GM21737 (cell line): ENCODE measurements around the gene IFRD2.
"Not testable (repeated sequence)": the region's sequence is repeated elsewhere in the genome, so short reads cannot be mapped to it uniquely, and the experiment has no call there.

Experiments
- ATAC-seq: cut with Tn5 transposase; IDR thresholded peaks from one replicate; pipeline ENCODE4 v1.9.1; 2021; ENCODE audit warnings: mild to moderate bottlenecking, moderate library complexity; ENCODE audit not compliant: unreplicated experiment

IFRD2 gene

DNA sequence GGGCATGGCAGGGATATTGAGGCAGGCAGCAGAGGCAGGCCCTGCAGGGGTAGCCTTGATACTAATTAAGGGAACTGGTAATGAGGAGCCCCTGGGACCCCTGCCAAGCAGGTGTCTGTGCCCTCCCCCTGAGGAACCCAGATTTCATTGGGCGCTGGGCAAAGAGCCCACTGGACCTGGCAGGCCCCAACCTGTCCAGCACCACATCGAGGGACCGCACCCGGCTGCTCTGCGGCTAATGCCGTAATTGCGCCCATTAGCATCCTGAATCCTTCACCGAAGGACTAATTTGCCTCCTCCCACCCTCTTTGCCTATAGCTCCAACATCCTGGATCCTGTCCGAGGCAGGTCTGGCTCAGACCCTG is 37.0 kb downstream of the IFRD2 start:
- ATAC-seq, result no peak

DNA sequence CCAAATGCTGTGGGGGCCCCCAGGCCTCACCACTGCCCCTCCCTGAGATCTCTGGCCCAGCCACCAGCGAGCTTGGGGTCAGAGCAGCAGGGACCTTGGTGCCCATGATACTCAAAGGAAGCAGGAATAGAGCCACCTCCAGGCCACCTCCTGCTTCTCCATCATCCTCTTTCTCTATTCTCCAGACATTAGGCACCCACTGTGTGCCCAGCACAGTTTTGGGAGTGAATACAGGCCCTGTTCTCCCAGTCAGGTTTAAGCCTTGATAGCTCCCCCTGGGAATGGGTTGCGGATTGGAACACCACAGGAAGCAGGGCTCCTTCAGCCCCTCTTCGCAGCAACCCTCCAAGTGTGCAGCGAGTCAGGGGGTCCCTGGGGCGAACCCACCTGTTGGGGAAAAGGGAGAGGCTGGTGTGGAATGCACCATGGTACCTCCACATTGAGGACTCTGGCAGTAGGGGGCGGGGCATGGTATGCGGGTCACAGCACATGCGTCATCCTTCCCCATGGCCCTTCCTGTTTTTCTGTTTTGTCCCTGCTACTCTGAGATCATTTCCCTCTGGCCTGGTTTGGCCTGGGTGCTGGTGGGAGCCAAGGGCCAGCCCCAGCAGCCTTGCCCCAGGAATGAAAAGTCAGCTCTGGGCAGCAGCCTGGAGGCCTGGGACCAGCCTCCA is 37.5 kb downstream of the IFRD2 start:
- ATAC-seq, result no peak

GRCh38 chr3:50251220-50251619 is 41.0 kb downstream of the IFRD2 start:
- ATAC-seq, result no peak

GRCh38 chr3:50250514-50250913 is 41.7 kb downstream of the IFRD2 start:
- no peak for ATAC-seq

GRCh38 chr3:50249457-50249856 is 42.8 kb downstream of the IFRD2 start:
- no peak for ATAC-seq

DNA sequence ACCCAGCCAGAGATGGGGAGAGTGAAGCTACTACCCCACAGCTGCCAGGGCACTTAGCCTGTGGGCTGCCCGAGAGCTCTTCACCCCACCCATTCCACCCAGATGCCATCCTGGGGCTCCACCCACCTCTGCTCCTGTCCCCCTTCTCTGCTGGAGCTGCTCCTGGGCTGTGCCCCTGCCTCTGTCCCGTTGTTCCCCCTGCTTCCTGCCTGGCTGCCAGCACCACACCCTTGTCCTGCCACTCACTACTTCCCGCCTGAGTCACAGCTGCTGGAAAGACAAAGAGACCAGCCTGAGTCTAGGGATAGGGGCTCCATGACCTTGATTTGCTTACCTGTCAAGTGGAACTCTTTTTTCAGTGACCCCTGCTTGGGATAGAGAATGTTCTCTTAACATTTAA is 43.8 kb downstream of the IFRD2 start:
- no peak for ATAC-seq

GRCh38 chr3:50246517-50246954 is 45.7 kb downstream of the IFRD2 start:
- ATAC-seq, result no peak

GRCh38 chr3:50245831-50246516 is 46.3 kb downstream of the IFRD2 start:
- no peak for ATAC-seq

- ATAC-seq, result no peak
These were observed 46.9 kb downstream of the IFRD2 start for GRCh38 chr3:50245251-50245745.

GRCh38 chr3:50244813-50245212 is 47.4 kb downstream of the IFRD2 start:
- not testable (repeated sequence) for ATAC-seq

DNA sequence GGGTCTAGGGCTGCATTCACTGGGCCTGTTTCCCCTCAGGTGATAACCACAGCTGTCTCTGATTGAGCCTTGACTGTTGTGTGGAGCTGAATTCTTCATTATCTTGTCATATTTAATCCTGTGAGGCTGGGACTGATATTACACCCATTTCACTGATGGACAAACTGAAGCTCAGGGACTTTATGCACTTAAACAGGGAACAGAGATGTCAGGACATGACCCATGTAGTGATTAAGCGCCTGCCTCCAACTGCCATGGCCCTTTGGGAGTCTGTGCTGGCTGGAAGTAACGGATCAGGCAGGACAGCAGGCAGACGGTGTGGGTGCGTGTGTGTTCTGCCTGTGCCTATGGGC is 48.7 kb downstream of the IFRD2 start:
- ATAC-seq, result no peak

- no peak for ATAC-seq
These were observed 49.2 kb downstream of the IFRD2 start for GRCh38 chr3:50242851-50243542.

DNA sequence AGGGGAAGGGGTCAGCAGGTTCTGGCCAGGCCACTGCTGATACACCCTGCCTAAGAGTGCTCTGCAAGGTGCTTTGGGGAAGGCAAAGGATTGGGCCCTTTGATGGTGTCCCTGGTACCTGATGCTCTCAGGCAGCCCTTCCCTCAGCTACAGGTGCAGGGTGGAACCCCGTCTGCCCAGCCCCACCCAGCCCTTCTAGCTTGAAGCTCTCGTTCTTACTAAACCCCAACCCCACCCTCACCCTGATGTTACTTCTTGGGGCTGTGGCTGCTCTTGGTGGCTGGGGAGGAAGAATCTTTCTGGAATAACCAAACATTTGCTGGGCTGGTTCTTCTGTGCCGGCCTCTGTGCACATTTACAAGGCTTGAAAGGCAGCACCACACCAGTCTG is 49.9 kb downstream of the IFRD2 start:
- ATAC-seq, result no peak

- ATAC-seq, result no peak
These were observed 50.4 kb downstream of the IFRD2 start for GRCh38 chr3:50241713-50242380.

GRCh38 chr3:50241163-50241562 is 51.1 kb downstream of the IFRD2 start:
- ATAC-seq, result no peak

- ATAC-seq, result no peak
These were observed 52.6 kb downstream of the IFRD2 start for GRCh38 chr3:50239649-50240048.

GRCh38 chr3:50238549-50239026 is 53.6 kb downstream of the IFRD2 start:
- no peak for ATAC-seq

GRCh38 chr3:50237754-50238548 is 54.3 kb downstream of the IFRD2 start:
- ATAC-seq, result peak; percentile 27
